Measurements from ENCODE around the gene FGGY. TPM values are rescaled to one million over a fixed set of nuclear protein-coding genes. Genes with fewer than 3 reads are reported as not detected.
A peak's percentile ranks its signal among the peaks of the same experiment; 100 is the strongest.
"Not testable (repeated sequence)": the region's sequence is repeated elsewhere in the genome, so short reads cannot be mapped to it uniquely, and the experiment has no call there.

FGGY gene
- total RNA-seq, 1 donor from 2014 or later: 20.5 TPM

GRCh38 chr1:59279645-59280044, 17.2 kb upstream of the FGGY start:
- intact Hi-C loops (cut with DNase I): no loop called here
- DNase-seq (ENCODE audit: low spot score): no peak

GRCh38 chr1:59282951-59283350, 13.9 kb upstream of the FGGY start:
- intact Hi-C loops (cut with DNase I): no loop called here
- no peak for DNase-seq (ENCODE audit: low spot score)

- intact Hi-C loops (cut with DNase I): no loop called here
- DNase-seq (ENCODE audit: low spot score): no peak
These were observed 11.2 kb upstream of the FGGY start for GRCh38 chr1:59285691-59286090.

GRCh38 chr1:59288046-59288445, 8.8 kb upstream of the FGGY start:
- no peak for DNase-seq (ENCODE audit: low spot score)
- intact Hi-C loops (cut with DNase I): no loop called here

- intact Hi-C loops (cut with DNase I): no loop called here
- DNase-seq (ENCODE audit: low spot score): no peak
These were observed 7.3 kb upstream of the FGGY start for GRCh38 chr1:59289570-59289969.

GRCh38 chr1:59290193-59290949, 6.5 kb upstream of the FGGY start:
- intact Hi-C loops (cut with DNase I): loop anchor here (10.0 kb wide), 2 partner anchors 464 to 476 kb away; no protein-coding TSS in a partner anchor
- no peak for DNase-seq (ENCODE audit: low spot score)

- no peak for DNase-seq (ENCODE audit: low spot score)
- intact Hi-C loops (cut with DNase I): loop anchor here (10.0 kb wide), 2 partner anchors 463 to 477 kb away; no protein-coding TSS in a partner anchor
These were observed 5.3 kb upstream of the FGGY start for GRCh38 chr1:59291561-59291960.

- peak; percentile 77 for DNase-seq (ENCODE audit: low spot score)
- intact Hi-C loops (cut with DNase I): loop anchor here (10.0 kb wide), 2 partner anchors 462 to 478 kb away; no protein-coding TSS in a partner anchor
These were observed 4.3 kb upstream of the FGGY start for GRCh38 chr1:59292562-59292961.

- intact Hi-C loops (cut with DNase I): loop anchor here (10.0 kb wide), 2 partner anchors 462 to 478 kb away; no protein-coding TSS in a partner anchor
- no peak for DNase-seq (ENCODE audit: low spot score)
These were observed 3.7 kb upstream of the FGGY start for GRCh38 chr1:59293206-59293605.

GRCh38 chr1:59293849-59294248, 3.0 kb upstream of the FGGY start:
- intact Hi-C loops (cut with DNase I): loop anchor here (10.0 kb wide), 2 partner anchors 461 to 479 kb away; no protein-coding TSS in a partner anchor
- no peak for DNase-seq (ENCODE audit: low spot score)

- no peak for DNase-seq (ENCODE audit: low spot score)
- intact Hi-C loops (cut with DNase I): loop anchor here (10.0 kb wide), 2 partner anchors 460 to 480 kb away; no protein-coding TSS in a partner anchor
These were observed 2.5 kb upstream of the FGGY start for GRCh38 chr1:59294423-59294822.

GRCh38 chr1:59295618-59296017, 1.3 kb upstream of the FGGY start:
- no peak for DNase-seq (ENCODE audit: low spot score)
- intact Hi-C loops (cut with DNase I): loop anchor here (1.0 to 10.0 kb wide), 7 partner anchors 97 to 511 kb away; partner anchors contain the start of gene JUN

- no peak for DNase-seq (ENCODE audit: low spot score)
- intact Hi-C loops (cut with DNase I): loop anchor here (5.0 to 10.0 kb wide), 4 partner anchors 394 to 483 kb away; no protein-coding TSS in a partner anchor
These were observed 1.2 kb downstream of the FGGY start for GRCh38 chr1:59298026-59298583.

- no peak for DNase-seq (ENCODE audit: low spot score)
- intact Hi-C loops (cut with DNase I): loop anchor here (5.0 to 10.0 kb wide), 4 partner anchors 393 to 484 kb away; no protein-coding TSS in a partner anchor
These were observed 1.9 kb downstream of the FGGY start for GRCh38 chr1:59298710-59299346.

GRCh38 chr1:59299670-59300069, 2.8 kb downstream of the FGGY start:
- not testable (repeated sequence) for DNase-seq (ENCODE audit: low spot score)
- intact Hi-C loops (cut with DNase I): loop anchor here (5.0 to 10.0 kb wide), 4 partner anchors 393 to 485 kb away; no protein-coding TSS in a partner anchor

- intact Hi-C loops (cut with DNase I): no loop called here
- no peak for DNase-seq (ENCODE audit: low spot score)
These were observed 5.4 kb downstream of the FGGY start for GRCh38 chr1:59302297-59302696.

GRCh38 chr1:59302871-59303270, 6.0 kb downstream of the FGGY start:
- no peak for DNase-seq (ENCODE audit: low spot score)
- intact Hi-C loops (cut with DNase I): no loop called here

GRCh38 chr1:59305188-59305587, 8.3 kb downstream of the FGGY start:
- intact Hi-C loops (cut with DNase I): no loop called here
- DNase-seq (ENCODE audit: low spot score): no peak

- DNase-seq (ENCODE audit: low spot score): no peak
- intact Hi-C loops (cut with DNase I): no loop called here
These were observed 10.7 kb downstream of the FGGY start for GRCh38 chr1:59307591-59307990.

- intact Hi-C loops (cut with DNase I): no loop called here
- DNase-seq (ENCODE audit: low spot score): no peak
These were observed 11.9 kb downstream of the FGGY start for GRCh38 chr1:59308839-59309238.
